GM10266 (cell line): ENCODE measurements around the gene PLXNB1.

Source experiments
- DNase-seq: peaks from one replicate; pipeline ENCODE4 v3.0.0; 2012; ENCODE audit errors: extremely low spot score
- TF ChIP-seq, protein P1 (sequence below): IDR thresholded peaks from 2 replicates; pipeline ENCODE4 v1.5.1; 2012; ENCODE audit warnings: mild to moderate bottlenecking, low read depth; ENCODE audit not compliant: control insufficient read depth, insufficient read depth; ENCODE audit errors: missing control alignments

Gene PLXNB1

GRCh38 chr3:48395714-48396113 lies 34.2 kb downstream of the PLXNB1 start:
- DNase-seq: no peak
- TF ChIP-seq, protein P1, sequence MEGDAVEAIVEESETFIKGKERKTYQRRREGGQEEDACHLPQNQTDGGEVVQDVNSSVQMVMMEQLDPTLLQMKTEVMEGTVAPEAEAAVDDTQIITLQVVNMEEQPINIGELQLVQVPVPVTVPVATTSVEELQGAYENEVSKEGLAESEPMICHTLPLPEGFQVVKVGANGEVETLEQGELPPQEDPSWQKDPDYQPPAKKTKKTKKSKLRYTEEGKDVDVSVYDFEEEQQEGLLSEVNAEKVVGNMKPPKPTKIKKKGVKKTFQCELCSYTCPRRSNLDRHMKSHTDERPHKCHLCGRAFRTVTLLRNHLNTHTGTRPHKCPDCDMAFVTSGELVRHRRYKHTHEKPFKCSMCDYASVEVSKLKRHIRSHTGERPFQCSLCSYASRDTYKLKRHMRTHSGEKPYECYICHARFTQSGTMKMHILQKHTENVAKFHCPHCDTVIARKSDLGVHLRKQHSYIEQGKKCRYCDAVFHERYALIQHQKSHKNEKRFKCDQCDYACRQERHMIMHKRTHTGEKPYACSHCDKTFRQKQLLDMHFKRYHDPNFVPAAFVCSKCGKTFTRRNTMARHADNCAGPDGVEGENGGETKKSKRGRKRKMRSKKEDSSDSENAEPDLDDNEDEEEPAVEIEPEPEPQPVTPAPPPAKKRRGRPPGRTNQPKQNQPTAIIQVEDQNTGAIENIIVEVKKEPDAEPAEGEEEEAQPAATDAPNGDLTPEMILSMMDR: no peak

GRCh38 chr3:48394391-48394790 lies 35.5 kb downstream of the PLXNB1 start:
- DNase-seq: no peak
- TF ChIP-seq, protein P1: no peak

DNA sequence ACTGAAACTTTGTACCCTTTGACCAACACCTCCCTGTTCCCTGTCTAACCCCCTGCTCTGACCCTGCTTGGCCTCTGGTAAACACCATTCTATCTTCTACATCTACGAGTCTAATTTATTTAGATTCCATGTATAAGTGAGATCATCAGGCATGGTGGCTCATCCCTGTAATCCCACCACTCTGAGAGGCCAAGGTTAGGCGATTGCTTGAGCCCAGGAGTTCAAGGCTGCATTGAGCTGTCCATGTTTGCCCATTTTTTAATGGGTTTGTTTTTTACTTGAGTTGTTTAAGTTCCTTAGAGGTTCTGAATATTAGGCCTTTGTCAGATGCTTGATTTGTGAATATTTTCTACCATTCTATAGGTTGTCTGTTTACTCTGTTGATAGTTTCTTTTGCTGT lies 40.9 kb downstream of the PLXNB1 start:
- TF ChIP-seq, protein P1: no peak
- no peak for DNase-seq

GRCh38 chr3:48387634-48388033 lies 42.3 kb downstream of the PLXNB1 start:
- TF ChIP-seq, protein P1: no peak

GRCh38 chr3:48372862-48373435 lies 56.9 kb downstream of the PLXNB1 start:
- TF ChIP-seq, protein P1: no peak
- DNase-seq: no peak

More at GRCh38 chr3:48387634-48388033, 42.3 kb downstream of the PLXNB1 start:
- DNase-seq: no peak

GRCh38 chr3:48372377-48372770 lies 57.5 kb downstream of the PLXNB1 start:
- no peak for DNase-seq
- TF ChIP-seq, protein P1: peak; percentile 3

DNA sequence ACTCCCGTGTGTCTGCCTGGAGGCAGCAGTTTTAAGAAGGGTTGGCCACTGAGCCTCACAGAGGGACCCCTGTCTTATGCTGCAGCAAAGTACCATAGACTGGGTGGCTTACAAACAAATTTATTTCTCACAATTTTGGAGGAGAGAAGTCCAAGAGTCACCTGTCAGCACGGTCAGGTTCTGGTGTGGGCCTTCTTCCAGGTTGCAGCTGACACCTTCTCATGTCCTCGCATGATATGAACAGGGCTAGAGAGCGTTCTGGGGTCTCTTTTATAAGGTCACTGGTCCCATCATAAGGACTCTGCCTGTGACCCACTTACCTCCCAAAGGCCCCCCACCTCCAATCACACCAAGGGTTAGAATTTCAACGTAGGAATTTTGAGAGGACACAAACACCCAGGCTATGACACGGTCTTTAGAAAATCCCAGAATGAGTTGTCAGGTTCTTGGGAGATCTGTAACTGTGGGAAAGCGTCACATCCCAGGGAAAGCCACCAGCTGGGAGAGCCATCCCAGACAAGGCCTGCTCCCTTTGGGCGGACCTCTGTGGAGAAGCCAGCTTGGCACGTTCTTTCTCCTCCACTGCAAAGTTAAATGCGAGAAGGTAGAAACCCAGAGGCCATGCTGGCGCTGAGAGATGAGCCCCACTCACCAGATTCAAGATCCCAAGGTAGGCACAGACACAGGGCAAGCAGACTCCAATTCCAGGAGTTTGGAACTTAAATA lies 58.1 kb downstream of the PLXNB1 start, which contains the start of gene FBXW12:
TSS of gene FBXW12 (plus strand) at position 569 of the 726 bp plus-strand sequence. CDS start 549 bp downstream, outside the sequence.
- TF ChIP-seq, protein P1: no peak
- DNase-seq: no peak
